Measurements from ENCODE around the gene MINAR1.

The MINAR1 gene

DNA sequence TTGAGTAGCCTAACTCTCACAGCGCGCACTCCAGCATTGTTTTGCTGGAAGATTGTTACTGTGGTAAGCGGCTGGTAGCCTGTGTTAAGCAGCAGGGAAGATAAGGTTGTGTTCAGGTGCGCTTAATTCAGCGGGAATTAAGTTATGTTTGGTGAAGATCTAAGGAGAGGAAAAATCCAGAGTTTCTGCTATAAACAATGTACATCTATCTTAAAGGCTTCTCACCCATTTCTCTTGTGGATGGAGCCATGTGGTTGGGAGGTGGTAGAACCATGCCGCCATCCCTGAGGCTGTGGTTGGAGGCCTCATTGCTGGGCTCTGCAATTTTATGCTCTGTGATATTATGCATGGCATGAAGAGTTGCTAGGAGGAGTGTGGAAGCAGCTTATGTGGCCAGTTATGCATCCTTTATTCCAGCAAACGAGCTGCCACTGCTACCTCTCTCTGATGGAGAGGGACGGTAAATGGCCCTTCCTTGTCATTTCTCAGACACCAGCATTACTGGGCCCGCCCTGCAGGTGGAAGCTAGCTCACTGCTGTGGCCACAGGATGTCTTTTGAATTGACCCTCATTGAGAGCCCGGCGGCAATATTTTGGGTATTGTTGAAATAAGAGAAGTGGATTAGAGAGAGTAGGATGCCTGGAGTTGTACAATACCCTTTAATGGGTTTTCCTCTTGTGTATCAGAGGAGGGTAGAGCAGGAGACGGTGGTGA is 1.3 kb downstream of the MINAR1 start:
- DNase-seq: no peak

DNA sequence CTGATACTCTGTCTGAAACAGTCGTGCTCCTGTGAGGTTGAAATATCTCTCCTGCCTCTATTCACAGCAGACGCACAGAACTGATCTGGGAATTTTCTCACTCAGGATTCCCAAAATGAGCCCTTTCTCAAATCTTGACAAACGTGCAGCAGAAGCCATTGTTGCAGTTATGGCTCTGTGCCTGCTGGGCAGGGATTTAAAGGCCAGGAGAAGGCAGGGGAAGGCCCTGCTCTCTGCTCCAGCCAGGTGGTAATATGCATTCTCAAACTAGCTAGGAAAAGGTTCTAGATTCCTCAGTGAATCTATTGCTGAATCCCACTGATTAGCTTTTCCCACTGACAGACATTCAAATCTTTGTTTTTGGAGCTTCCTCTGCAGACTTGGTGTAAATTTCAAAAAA is 2.2 kb downstream of the MINAR1 start:
- DNase-seq: no peak

DNA sequence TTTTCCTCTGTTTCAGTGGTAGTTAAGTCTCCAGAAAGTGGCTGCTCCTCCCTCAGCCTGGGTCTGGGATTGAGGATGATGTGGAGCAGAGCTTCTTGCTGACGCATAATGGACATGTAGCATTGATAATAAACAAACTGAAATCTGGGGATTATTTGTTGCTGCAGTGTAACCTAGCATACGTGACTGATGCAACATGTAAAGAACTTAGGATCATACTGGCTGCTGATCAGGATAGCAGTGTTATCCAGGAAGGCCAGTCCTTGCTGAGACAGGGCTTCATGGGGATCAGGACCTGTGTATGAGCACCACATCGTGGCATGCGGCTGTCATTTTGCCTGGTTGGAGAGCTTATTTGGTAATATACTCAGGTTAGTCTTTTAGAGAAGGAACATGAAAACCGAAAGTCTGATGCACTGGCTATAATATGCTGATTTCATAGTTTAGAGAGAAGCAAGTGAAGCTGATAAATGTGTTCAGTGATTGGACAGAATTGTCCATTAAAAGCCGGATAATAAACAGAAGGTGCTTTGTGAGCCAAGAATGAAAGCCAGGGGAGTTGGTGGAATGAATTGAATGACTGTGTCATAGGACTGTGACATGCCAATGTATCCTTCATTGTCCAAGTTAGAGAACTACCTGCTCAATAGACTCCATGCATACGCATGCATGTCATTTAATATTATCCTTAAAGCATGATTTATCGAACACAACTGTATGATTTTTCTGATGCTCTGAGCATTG is 4.1 kb downstream of the MINAR1 start:
- DNase-seq: no peak

DNA sequence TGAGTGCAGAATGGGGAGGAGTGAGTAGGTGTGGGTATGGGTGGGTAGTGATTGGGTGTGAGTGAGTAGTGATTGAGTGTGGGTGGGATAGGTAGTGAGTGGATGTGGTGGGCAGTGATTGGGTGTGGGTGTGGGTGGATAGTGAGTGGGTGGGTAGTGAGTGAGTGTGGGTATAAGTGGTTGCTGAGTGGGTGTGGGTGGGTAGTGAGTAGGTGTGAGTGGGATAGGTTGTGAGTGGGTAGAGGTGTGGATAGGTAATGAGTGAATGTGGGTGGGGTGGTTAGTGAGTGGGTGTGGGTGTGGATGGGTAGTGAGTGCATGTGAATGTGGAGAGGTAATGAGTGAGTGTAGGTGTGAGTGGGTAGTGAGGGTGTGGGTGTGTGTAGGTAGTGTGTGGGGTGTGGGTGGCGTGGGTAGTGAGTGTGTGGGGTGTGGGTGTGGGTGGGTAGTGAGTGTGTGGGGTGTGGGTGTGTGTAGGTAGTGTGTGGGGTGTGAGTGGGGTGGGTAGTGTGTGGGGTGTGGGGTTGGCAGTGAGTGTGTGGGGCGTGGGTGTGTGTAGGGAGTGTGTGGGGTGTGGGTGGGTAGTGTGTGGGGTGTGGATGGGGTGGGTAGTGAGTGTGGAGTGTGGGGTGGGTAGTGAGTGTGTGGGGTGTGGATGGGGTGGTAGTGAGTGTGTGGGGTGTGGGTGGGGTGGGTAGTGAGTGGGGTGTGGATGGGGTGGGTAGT is 5.3 kb downstream of the MINAR1 start:
- no peak for DNase-seq

DNA sequence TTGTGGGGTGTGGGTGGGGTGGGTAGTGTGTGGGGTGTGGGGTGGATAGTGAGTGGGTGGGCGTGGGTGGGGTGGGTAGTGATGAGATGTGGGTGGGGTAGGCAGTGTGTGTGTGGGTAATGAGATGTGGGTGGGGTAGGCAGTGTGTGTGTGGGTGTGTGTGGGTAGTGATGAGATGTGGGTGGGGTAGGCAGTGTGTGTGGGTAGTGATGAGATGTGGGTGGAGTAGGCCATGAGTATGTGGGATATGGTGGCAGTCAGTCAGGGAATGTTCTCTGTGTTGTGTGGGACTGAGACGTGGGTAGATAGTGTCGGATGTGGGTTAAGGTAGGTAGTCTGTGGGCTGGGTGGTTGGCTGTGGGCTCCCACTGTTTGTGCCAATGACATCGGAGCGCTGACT is 7.1 kb downstream of the MINAR1 start:
- DNase-seq: no peak

DNA sequence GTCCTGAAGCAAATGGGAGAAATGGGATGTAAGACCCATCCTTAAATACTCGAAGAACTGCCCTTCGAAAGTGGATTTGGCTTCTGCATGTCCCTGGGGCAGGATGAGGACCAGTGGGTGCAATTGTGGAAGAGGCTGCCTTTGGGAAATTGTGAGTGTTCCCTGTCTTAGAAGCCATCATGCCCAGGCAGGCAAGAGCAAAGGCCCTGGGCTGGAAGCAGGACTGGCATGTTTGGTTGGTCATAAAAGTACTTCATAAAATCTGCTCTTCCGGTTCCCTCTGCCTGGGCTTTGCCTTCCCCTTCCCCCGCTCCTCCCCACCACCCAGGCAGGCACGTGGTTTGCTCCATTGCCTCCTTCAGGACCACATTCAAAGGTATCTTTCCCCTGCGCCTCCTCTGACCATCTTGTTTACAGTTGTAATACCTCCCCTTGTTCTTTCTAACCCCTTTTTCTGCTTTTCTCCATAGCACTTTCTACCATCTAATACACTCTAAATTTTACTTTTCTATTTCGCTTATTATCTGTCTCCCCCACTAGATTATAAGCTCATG is 8.3 kb downstream of the MINAR1 start:
- DNase-seq: no peak

DNA sequence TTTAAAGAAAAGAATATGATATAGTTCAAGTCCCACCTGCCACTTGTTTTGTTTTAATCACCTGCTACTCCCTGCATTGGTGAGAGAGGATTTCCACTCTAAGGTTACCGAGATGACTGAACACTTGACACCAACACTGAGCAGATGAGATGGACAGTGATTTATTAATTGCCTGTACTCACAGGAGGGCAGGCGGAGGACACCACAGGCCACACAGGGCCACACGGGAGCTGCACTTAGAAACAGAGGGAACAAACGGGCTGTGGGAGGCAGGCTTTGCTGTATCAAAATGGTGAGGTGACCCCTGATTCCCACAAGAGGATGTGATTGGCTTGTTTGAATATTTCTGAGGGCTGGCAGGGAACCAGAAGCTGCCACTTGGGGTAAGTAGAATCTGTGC is 10.8 kb downstream of the MINAR1 start:
- no peak for DNase-seq

DNA sequence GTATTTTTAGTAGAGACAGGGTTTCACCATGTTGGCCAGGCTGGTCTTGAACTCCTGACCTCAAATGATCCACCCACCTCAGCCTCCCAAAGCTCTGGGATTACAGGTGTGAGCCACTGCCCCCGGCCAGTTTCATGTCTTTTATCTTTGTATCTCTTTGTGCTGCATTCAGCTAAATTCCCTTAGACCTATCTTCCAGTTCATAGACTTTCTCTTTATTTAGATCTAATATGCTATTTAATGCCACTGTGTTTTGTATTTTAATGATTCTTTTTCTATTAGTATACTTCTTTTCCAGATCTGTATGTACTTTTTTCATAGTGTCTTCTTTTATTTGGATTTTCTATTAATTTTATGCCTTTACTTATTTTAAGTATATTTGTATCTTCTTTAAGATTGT is 14.9 kb downstream of the MINAR1 start:
- no peak for DNase-seq

DNA sequence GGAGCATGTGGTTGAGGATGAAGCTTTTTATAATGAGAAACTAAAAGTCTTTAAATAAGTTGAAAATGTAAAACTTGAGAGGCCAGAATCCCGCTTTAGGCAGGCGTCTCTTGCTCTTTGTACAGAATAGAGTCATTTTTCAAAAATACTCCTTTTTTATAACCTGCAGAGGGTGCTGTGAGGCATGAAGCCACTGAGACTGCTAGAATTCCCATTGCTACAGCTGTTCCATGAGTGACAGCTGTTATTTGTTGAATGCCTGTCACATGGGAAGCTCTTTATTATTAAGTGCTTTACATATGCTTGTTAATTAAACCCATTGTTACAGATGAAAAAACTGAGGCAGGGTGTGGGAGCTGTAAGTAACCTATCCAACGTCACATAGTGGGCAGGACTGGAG is 18.5 kb downstream of the MINAR1 start:
- no peak for DNase-seq

DNA sequence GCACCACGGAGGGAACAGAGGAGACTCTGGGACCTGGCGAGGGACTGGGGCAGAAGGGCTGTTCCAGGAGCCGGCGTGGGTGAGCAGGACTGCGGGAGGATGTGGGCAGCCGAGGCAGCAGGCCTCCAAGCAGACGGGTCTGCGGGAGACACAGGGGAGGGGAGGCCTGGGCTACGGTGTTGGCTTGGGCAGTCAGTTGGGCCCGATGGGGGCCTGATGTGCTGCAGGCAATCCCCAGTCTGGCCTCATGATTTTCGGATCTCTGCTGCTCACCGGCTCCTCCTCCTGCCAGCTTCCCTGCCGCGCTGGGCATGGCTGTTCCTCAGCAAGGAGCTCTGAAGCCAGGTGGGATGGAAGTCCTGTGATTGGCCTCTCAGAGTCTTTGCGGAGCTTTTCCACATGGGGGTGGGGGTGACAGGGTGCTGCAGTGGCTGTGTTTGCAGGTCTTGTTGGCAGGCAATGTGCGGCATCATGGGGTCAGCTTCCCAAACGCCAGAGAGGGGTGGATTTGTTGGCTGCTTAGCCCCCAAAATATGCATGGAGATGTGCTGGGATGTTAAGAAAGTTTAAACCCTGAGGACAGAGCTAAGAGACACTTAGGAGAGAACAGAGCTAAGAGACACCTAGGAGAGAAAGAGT is 19.3 kb downstream of the MINAR1 start:
- DNase-seq: no peak

DNA sequence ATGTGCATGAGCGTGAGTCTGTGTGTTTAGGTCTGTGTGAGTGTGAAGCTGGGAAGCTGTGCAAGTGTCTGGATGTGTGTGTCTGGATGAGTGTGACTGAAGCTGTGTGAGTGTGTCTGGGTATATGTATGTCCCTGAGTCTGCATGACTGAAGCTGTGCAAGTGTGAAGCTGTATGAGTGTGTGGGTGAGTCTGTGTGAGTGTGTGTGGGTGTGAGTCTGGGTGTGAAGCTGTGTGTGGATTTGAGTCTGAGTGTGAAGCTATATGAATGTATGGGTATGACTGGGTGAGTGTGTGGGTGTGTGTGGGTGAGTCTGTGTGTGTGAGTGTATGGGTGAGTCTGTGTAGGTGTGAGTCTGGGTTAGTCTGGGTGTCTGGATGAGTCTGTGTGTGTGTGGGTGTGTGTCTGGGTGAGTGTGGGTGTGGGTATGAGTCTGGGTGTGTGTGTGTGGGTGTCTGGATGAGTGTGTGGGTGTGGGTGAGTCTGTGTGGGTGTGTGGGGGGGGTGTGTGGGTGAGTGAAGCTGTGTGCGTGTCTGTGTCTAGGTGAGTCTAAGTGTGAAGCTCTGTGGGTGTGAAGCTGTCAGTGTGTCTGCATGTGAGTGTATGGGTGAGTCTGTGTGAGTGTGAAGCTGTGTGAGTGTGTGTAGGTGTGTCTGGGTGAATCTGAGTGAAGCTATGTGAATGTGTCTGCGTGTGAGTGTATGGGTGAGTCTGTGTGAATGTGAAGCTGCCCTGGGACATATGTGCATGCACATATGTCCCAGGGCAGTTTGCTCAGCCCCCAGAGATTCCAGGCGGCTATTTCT is 20.3 kb downstream of the MINAR1 start:
- DNase-seq: no peak

DNA sequence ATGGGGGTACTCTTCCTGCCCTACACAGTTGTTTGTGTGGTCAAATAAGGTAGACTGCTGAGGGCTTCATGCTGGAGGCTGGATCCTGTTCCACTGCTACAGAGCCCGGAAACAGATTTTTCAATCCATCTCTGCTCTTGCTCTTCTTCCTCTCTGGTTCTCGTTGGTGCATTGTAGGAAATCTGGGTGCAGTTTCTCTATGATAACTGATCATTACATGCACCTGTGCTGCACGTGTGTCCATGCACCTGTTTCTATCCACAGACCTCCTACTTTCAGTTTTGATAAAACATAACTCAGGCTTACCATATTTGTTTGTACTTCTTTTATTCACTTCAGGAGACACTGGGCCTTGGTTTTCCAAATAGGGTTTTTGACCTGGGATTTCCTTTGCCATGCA is 21.3 kb downstream of the MINAR1 start:
- DNase-seq: no peak

DNA sequence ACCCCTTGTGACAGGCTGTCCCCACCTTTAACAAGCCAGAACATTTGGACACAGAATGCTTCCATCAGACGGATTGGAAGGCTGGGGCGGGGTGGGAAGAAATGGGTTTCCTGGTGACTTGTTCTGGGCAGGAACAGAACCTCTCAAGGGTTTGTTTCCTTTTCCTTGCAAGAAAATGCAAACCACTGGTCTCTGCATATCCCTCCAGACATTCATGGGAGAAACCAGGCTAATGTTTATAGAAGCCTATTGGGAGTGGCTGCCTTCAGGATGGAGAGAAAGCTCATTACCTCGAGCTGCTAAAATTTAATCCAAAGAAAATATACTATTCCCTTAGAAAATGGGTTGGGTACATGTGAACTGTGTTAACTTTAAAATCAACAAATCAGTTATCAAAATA is 21.9 kb downstream of the MINAR1 start:
- no peak for DNase-seq

DNA sequence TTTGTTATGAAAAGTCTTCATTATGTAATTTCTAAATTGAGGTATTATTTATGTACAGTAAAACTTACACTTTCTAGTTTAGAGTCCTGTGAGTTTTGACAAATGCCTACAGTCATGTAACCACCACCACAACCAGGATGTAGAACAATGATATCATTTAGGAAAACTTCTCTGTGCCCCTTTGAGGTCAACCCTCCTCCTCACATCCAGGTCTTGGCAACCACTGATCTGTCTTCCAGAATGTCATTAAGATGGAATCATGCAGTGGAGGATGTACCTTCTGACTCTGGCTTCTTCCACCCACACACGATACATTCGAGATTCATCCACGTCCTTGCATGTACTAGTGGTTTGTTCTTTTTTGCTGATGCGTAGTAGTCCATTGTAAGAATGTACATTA is 23.2 kb downstream of the MINAR1 start:
- no peak for DNase-seq

DNA sequence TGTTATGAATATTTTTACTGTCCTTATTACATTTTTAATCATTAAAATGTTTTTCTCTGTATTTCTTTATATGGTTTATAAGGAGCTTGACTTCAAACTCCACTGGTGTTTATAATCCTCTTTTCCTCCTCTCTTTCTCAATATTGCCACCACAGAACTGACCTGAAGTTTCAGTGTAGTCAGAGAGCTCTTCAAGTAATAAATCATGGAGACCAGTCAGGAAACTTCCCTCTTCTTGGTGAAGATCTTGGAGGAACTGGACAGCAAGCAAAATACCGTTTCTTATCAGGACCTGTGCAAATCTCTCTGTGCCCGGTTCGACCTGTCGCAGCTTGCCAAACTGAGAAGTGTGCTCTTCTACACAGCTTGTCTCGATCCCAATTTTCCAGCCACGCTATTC is 23.8 kb downstream of the MINAR1 start:
- no peak for DNase-seq

DNA sequence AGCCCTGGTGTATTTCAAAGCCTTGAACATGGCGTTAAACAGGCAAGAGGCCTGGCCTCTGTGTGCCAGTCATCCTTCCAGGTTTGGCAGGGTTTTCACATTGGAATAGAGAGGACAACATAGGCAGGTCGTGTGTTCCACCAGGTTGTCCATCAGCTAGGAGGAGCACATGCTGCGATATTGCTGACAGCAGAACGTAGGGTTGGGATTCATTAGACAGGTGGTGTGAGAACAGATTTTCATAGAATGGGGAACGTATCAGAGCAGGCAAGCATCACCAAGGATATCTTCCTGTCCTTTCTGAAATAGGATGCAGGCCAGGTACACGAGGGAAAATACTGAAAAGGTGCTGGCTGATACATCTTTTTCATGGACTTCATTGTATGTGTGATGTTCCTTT is 26.4 kb downstream of the MINAR1 start:
- no peak for DNase-seq

DNA sequence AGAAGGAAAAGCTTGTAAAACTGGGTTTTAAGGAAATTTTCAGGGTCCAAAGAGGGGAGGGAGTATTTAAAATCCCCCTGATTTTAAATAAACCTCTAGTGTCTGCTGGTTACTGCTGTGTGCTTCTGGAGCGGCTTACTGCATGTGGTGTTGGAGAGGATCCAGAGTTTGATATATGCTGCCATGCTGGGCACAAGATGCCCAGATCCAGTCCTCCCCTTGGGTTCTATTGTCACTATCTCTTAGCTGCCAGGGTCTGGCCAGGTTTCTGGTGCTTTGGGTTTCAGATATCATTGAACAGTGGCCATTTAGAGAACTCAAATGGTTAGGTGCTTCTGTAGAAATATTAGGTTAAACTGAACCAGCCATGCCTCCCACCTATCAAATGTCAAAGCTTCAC is 27.5 kb downstream of the MINAR1 start:
- no peak for DNase-seq

DNA sequence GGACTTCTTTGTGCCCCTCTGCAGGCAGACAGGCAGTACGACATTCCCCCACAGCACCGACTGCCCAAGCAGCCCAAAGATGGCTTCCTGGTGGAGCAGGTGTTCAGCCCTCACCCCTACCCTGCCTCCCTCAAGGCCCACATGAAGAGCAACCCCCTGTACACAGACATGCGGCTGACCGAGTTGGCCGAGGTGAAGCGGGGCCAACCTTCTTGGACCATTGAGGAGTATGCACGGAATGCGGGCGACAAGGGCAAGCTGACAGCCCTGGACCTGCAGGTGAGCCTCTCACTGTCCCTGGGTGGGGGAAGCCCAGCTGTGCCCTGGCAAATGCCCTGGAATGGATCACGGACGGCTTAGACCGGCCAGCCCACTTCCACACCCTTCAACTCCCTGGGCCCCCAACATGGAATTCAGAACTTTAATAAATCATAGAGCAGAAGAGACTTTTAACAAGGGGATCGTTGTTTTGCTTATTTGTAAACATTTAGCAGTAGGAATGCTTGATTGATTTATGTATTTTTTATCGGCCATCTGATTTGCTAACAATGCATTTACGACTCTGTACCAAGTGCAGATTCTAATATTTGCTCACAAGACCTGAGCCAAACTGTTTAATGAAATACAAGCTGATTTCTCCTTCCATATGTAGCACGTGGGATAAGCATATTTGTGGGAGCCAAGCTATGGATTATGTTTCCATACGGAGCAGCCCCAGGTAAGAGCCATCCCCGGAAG is 31.1 kb downstream of the MINAR1 start:
- no peak for DNase-seq

DNA sequence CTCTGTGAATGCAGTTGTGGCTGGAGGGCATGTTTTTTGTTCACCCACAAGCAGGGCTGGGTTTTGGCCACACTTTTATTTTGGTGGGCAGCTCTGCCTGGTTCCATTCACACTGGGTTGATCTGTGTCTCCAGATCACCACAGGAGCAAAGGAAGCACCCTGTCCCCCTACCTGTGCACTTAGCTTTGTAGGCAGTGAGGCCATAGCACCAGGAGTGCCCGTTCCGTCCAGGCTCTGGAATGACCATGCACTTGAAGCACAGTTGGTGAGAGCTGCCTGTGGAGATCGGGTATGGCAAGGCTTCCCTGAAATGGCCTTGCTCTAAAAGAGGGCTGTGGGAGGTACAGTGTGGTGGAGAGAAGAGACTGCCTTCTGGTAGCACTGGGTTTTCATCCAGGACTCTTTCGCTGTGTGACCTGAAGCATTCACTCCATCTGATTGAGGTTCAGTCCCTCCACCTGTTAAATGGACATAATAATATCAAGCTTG is 31.7 kb downstream of the MINAR1 start:
- no peak for DNase-seq

DNA sequence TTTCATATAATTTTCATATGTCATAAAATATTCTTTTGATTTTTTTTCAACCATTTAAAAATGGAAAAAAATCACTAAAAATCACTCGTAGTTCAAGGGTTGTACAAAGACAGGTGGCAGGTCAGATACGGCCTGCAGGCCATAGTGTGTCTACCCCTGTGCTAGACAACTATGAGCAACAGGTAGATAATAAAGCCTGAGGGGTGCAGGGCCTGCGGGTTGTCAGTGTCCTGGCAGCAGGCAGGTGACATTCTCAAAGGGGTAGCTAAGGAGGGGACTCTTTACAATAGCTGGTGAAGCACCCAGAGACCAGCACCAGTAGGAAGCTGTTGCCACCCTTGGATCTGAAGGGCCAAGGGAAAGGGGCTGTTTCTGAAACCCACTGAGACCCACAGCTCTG is 34.4 kb downstream of the MINAR1 start:
- DNase-seq: no peak

DNA sequence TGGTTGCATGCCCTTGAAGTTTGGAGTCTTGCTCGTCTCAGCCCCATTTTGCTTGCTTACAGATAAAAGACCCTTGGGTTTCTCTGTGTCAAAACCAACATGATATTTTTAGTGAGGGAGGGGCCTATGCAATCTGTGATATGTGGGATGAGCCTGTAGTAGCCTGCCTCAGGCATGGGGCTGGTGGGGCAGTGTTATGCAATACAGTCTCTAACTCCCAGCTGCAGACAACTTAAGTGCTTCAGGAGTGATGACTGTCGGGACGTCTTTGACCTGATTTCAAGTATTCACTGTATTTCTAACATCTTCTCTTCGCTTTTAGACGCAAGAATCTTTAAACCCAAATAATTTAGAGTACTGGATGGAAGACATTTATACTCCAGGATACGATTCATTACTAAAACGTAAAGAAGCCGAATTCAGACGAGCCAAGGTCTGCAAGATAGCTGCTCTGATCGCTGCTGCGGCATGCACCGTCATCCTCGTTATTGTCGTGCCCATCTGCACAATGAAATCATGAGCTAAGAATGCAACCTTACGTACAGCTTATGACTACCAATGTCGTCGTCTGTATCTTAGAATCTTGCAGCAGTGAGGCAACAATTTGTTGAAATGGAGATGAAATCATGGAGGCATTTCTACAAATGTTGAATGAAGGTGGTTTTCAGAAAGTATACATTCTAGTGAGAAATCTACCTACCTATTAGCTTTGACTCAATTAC is 35.9 kb downstream of the MINAR1 start:
- DNase-seq: no peak

All from activated T-cell treated with anti-CD3 and anti-CD28 coated beads, Interleukin-2, amount 50 U/mL, for 48 hours (primary cell).